Neural progenitor cell (in vitro differentiated cells): ENCODE measurements around the gene PRR19.
"Not testable (repeated sequence)": the region's sequence is repeated elsewhere in the genome, so short reads cannot be mapped to it uniquely, and the experiment has no call there.

ENCODE experiments used
- EZH2 ChIP-seq: fragments of 200-600 bp; sonication (generic); IDR thresholded peaks from 2 replicates; pipeline ENCODE4 v1.6.1; 2017; ENCODE audit warnings: antibody characterized with exemption, mild to moderate bottlenecking, moderate library complexity
- EZH2phosphoT487 ChIP-seq: fragments of 200-600 bp; sonication (generic); IDR thresholded peaks from 2 replicates; pipeline ENCODE4 v1.6.1; 2017; ENCODE audit warnings: antibody characterized with exemption
- TF ChIP-seq, protein P1 (sequence below): fragments of 200-600 bp; sonication (generic); IDR thresholded peaks from 2 replicates; pipeline ENCODE4 v1.5.1; 2017; ENCODE audit warnings: antibody characterized with exemption, mild to moderate bottlenecking

DNA sequence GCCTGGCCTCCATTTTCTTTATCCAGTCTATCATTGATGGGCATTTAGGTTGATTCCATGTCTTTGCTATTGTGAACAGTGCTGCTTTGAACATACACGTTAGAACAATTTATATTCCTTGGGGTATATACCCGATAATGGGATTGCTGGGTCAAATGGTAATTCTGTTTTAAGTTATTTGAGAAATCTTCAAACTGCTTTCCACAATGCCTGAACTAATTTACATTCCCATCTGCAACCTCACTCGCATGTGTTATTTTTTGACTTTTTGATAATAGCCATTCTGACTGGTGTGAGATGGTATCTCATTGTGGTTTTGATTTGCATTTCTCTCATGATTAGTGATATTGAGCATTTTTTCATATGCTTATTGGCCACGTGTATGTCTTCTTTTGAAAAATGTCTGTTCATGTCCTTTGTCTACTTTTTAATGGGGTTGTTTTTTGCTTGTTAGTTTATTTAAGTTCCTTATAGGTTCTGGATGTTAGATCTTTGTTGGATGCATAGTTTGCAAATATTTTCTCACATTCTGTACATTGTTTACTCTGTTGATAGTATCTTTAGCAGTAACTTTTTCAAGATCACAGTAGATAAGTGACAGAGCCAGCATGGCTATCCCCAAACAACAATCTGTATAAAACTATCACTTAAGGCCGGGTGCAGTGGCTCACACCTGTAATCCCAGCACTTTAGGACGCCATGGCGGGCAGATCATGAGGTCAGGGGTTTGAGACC, 37.4 kb downstream of the PRR19 start:
- TF ChIP-seq, protein P1, sequence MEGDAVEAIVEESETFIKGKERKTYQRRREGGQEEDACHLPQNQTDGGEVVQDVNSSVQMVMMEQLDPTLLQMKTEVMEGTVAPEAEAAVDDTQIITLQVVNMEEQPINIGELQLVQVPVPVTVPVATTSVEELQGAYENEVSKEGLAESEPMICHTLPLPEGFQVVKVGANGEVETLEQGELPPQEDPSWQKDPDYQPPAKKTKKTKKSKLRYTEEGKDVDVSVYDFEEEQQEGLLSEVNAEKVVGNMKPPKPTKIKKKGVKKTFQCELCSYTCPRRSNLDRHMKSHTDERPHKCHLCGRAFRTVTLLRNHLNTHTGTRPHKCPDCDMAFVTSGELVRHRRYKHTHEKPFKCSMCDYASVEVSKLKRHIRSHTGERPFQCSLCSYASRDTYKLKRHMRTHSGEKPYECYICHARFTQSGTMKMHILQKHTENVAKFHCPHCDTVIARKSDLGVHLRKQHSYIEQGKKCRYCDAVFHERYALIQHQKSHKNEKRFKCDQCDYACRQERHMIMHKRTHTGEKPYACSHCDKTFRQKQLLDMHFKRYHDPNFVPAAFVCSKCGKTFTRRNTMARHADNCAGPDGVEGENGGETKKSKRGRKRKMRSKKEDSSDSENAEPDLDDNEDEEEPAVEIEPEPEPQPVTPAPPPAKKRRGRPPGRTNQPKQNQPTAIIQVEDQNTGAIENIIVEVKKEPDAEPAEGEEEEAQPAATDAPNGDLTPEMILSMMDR: not testable (repeated sequence)
- TF ChIP-seq EZH2, EZH2phosphoT487: not testable (repeated sequence)
